DMS153 treated with DMSO at 0.1 percent for 48 hours (cell line): Measurements from ENCODE around the gene CYP2R1.

Experiments
- DNase-seq: peaks from one replicate; lab custom pipeline; 2025; ENCODE audit not compliant: unreplicated experiment; lab: John Stamatoyannopoulos, UW

CYP2R1 gene

DNA sequence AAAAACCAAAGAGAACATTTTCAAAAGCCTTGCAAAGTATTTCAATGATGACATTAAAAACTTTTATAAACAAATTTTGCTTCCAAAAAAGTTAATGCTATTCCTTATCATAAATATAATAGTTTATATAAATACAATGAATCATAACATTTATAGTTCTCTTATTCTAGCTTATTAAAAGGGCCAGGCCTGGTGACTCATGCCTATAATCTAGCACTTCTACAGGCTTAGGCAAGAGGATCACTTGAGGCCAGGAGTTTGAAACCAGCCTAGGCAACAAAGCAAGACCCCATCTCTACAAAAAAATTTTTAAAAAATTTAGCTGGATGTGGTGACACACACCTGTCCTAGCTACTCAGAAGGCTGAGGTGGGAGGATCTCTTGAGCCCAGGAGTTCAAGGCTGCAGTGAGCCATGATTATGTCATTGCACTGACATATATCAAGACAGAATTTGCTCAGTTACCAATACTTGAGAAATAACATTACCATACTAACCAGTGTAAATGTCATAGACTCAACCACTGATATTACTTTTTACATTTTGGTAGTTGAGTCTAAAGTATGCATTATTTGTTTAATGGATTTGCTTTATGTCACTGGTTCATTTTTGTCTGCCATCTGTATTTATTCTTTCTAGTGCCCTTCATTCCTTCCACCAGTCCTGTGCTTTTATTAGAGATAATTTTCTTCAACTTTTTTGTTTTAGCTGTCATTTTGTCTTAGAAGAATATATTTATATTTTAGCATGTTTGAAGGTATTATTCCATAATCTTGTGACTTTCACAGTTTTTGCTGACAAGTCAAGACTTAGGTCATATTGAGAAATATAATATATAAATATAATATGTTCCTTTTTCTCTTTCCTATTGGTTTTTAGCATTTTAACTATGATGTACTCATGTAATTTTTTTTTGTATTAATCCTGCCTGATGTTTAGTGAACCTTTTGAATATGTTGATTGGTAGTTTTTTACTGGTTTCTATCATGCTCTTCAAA, 56.2 kb downstream of the CYP2R1 start:
- no peak for DNase-seq
